ENCODE results near the gene POMGNT2. TPM values are rescaled to one million over a fixed set of nuclear protein-coding genes. Genes with fewer than 3 reads are reported as not detected.

Gene POMGNT2
- polyA plus RNA-seq, 3 donors from 2014 or later: 6.9 to 15.3 (median 8.5) TPM

DNA sequence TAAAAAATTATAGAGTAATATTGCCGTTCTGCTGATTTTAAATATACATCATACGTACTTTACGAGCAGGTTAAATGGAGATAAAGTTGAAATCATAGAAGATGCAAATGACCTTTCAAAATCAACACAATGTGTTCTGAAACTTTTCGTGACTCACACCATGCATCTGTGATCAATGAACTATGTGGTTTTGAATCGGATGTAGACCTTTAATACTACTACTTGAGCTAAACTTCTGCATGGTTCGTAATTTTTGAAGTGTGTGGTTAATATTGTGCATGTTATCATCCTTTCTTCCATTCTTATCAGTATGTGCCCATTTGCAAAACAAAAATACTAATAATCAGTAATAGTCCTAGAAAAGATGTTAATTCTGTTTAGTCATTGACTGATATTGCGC is 67.9 kb downstream of the POMGNT2 start:
- H3K4me3 Mint-ChIP-seq: no peak overlapping the region
- H3K27me3 Mint-ChIP-seq (ENCODE audit: low read depth in 3 of 3): peaks cover 2 to 5% (median 5%) of the 10 kb centered on the region in 3 donors
- no peak for DNase-seq
- peaks cover 0 to 1% (median 0%) of the 10 kb centered on the region in 6 donors for H3K9me3 Mint-ChIP-seq
- H3K27ac Mint-ChIP-seq: peak overlapping the region in 1 of 6 donors; percentile 71
- no peaks in the 10 kb centered on the region for H3K36me3 Mint-ChIP-seq
- peaks cover 33 to 39% of the 10 kb centered on the region in 2 donors for H3K4me1 Mint-ChIP-seq

DNA sequence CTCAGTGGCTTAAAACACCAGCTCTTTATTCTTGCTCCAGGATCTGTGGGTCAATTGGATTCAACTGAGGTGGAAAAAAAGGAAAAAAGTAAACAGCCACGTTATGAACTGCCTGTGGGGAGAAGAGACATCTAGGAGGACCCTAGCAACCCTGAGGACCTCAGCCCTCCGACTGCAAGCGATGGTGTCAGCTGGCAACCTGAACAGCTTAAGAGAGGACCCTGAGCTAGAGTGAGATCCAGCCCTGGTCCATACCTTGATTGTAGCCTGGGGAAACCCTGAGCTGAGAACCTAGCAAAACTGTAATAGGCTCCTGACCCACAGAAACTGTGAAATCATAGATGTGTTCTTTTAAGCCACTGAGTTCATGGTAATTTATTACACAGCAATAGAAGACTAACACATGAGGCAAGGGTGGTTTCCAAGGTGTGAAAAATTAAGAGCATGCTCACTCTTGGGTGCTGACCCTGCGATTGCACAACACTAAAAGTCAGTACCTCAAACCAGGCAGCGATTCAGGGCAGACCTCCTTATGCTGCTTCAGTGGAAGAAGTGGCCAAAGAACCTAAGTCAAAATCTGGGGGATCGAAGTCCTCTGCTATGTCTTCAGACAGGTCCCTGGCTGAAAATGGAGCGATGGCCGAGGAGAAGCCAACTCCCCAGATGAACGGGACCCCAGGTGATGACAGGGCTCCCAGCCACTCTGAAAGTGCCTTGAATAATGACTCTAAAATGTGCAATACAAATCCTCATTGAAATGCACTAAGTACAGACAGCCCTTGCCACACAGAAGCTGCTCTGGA is 69.1 kb downstream of the POMGNT2 start:
- DNase-seq: peak; percentile 70 to 79 (median 73)
- Mint-ChIP-seq H3K4me1 (peaks cover 33 to 39% of the 10 kb centered on the region in 2 donors), H3K27ac (peak overlapping the region; percentile 56 to 87 (median 83)), H3K27me3 (ENCODE audit: low read depth in 3 of 3) (peaks cover 2 to 5% (median 5%) of the 10 kb centered on the region in 3 donors), H3K9me3 (no peaks in the 10 kb centered on the region), H3K4me3 (peak overlapping the region; percentile 5 to 71 (median 61)), H3K36me3 (no peaks in the 10 kb centered on the region)

DNA sequence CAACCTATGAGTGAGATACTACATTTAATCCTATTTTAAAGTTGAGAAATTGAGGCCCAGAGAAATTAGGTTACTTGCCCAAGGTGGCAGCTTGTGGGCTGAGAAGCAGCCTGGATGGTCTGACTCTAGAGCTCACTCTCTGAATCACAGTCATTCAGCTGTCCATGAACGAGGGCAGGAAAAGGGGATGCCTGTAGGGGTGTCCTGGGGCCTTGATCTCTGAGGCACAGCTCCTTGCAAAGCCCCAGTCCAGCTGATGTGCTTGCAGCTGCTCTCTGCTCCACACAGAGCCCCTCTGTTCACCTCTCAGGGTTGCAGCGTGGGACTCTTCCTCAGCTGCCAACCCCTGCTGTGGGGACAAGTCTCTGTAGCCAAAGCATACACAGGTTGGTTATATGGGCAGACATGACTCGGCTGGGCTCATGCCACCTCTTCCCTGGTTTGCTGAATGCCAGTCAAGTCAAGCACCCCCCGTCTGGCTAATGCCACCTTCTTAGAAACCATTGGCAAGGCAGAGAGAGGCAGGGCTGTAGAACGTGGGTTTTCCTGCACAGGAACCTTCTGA is 70.0 kb downstream of the POMGNT2 start:
- peaks cover 2 to 5% (median 5%) of the 10 kb centered on the region in 3 donors for H3K27me3 Mint-ChIP-seq (ENCODE audit: low read depth in 3 of 3)
- no peaks in the 10 kb centered on the region for H3K36me3 Mint-ChIP-seq
- no peaks in the 10 kb centered on the region for H3K9me3 Mint-ChIP-seq
- peak overlapping the region in 3 of 5 donors; percentile 27 to 71 (median 61) for H3K4me3 Mint-ChIP-seq
- peak overlapping the region in 4 of 6 donors; percentile 40 to 84 (median 68) for H3K27ac Mint-ChIP-seq
- H3K4me1 Mint-ChIP-seq: peaks cover 34 to 39% of the 10 kb centered on the region in 2 donors
- no peak for DNase-seq

GRCh38 chr3:43034911-43035310 is 71.0 kb downstream of the POMGNT2 start:
- Mint-ChIP-seq H3K9me3 (no peaks in the 10 kb centered on the region), H3K27ac (peak overlapping the region in 1 of 6 donors; percentile 50), H3K4me3 (no peak overlapping the region), H3K27me3 (ENCODE audit: low read depth in 3 of 3) (peaks cover 2 to 5% (median 5%) of the 10 kb centered on the region in 3 donors), H3K4me1 (peaks cover 34 to 39% of the 10 kb centered on the region in 2 donors), H3K36me3 (no peaks in the 10 kb centered on the region)
- no peak for DNase-seq

DNA sequence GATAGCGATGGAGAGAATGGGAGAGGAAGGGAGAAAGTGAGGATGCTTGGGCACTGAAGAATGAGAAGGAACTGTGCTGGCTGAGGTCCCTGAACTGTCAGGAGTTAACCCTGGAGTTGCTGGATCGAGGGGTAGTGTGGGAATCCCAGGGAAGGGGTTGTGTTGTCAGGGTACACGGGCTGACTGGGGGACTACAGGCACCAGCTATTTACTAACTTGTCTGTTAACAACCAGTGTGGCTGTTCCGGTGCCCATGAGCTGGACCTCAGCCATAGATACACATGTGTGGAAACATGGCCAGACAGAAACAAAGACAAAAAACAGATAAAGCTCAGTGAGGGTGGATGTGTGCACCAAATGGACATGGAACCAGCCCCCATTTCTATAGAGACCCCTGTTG is 71.7 kb downstream of the POMGNT2 start:
- Mint-ChIP-seq H3K36me3 (no peaks in the 10 kb centered on the region), H3K27ac (peak overlapping the region in 1 of 6 donors; percentile 89), H3K4me3 (no peak overlapping the region), H3K4me1 (peaks cover 34 to 39% of the 10 kb centered on the region in 2 donors), H3K9me3 (no peaks in the 10 kb centered on the region), H3K27me3 (ENCODE audit: low read depth in 3 of 3) (peaks cover 2 to 5% (median 3%) of the 10 kb centered on the region in 3 donors)
- no peak for DNase-seq

- no peaks in the 10 kb centered on the region for H3K9me3 Mint-ChIP-seq
- H3K27me3 Mint-ChIP-seq (ENCODE audit: low read depth in 3 of 3): peaks cover 2 to 5% (median 3%) of the 10 kb centered on the region in 3 donors
- H3K4me1 Mint-ChIP-seq: peaks cover 30 to 34% of the 10 kb centered on the region in 2 donors
- no peak overlapping the region for H3K27ac Mint-ChIP-seq
- no peak overlapping the region for H3K4me3 Mint-ChIP-seq
- no peak for DNase-seq
- H3K36me3 Mint-ChIP-seq: no peaks in the 10 kb centered on the region
These were observed 72.9 kb downstream of the POMGNT2 start for GRCh38 chr3:43032646-43033628.

DNA sequence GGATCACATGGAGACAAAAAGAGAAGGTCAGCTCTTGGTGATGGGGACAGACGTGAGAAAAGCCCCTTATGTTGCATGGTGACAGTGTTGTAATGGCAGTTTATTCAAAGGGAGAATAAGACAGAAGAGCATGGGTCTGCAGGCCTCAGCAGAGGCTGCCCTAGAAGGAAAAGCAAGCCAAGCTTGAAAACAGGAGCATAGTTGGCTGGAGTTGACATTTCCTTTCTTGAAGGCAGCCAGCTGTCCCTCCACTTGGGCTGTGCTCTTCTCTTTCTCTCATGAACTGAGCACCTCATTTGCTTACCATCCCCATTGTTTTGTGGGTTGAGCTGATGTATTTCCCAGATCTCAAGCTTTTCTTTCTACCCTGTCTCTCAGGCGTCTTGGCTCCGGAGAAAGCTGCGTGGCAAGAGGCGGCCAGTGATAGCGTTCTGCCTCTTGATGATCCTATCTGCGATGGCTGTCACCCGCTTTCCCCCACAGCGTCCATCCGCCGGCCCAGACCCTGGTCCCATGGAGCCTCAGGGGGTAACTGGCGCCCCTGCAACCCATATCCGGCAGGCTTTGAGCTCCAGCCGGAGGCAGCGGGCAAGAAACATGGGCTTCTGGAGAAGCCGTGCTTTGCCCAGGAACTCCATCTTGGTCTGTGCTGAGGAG is 73.9 kb downstream of the POMGNT2 start:
- no peaks in the 10 kb centered on the region for H3K9me3 Mint-ChIP-seq
- peaks cover 24 to 30% of the 10 kb centered on the region in 2 donors for H3K4me1 Mint-ChIP-seq
- no peak for DNase-seq
- H3K4me3 Mint-ChIP-seq: no peak overlapping the region
- peaks cover 2 to 5% (median 3%) of the 10 kb centered on the region in 3 donors for H3K27me3 Mint-ChIP-seq (ENCODE audit: low read depth in 3 of 3)
- H3K27ac Mint-ChIP-seq: peak overlapping the region in 3 of 6 donors; percentile 20 to 63 (median 45)
- no peaks in the 10 kb centered on the region for H3K36me3 Mint-ChIP-seq

DNA sequence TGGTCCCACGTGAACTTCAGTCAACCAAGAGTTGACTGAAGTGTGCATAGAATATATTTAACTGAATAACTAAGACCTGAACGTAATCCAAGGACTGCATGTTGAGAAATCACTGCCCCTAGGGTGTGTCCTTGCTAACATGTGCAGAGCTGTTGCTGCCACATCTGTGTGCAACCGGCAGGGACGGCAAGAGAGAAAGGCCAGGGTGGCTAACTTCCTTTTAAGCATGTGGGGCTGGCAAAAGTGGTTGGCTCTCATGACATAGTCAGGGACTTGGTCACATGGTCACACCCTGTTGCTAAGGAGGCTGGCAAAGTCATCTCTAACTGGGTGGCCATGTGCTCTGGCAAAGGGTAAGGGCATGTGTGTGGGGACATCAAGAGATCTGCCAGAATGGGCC is 74.4 kb downstream of the POMGNT2 start:
- no peak for DNase-seq
- Mint-ChIP-seq H3K36me3 (no peaks in the 10 kb centered on the region), H3K27ac (peak overlapping the region in 2 of 6 donors; percentile 20 to 63), H3K4me1 (peaks cover 19 to 25% of the 10 kb centered on the region in 2 donors), H3K4me3 (no peak overlapping the region), H3K9me3 (no peaks in the 10 kb centered on the region), H3K27me3 (ENCODE audit: low read depth in 3 of 3) (peaks cover 2 to 3% (median 2%) of the 10 kb centered on the region in 3 donors)

- Mint-ChIP-seq H3K27me3 (ENCODE audit: low read depth in 3 of 3) (peaks cover 2 to 6% (median 2%) of the 10 kb centered on the region in 3 donors), H3K4me3 (no peak overlapping the region), H3K9me3 (no peaks in the 10 kb centered on the region), H3K4me1 (peaks cover 13 to 17% of the 10 kb centered on the region in 2 donors), H3K27ac (no peak overlapping the region), H3K36me3 (no peaks in the 10 kb centered on the region)
- DNase-seq: no peak
These were observed 75.5 kb downstream of the POMGNT2 start for GRCh38 chr3:43030162-43030935.

Other genes starting within 250 kb of the POMGNT2 start
- gene CYP8B1, start 230.2 kb downstream of the POMGNT2 start, polyA plus RNA-seq: not detected
- gene ZNF662, start 199.9 kb downstream of the POMGNT2 start, polyA plus RNA-seq: under 1 TPM in 1 of 3 donors, not detected in 2; 0.16 TPM
- not detected for gene GASK1A, start 126.8 kb downstream of the POMGNT2 start, polyA plus RNA-seq
- gene SNRK, start 180.5 kb upstream of the POMGNT2 start, polyA plus RNA-seq: 10 to 100 TPM; 34.3 to 68.6 (median 38.4) TPM

Measured in immature natural killer cell (primary cell).